NB4 (cell line): ENCODE measurements around the gene MMP25.

ENCODE experiments used
- CTCF ChIP-seq: IDR thresholded peaks from one replicate; pipeline ENCODE4 v1.5.1; 2012; ENCODE audit warnings: low read depth, low read length
- MAX ChIP-seq: IDR thresholded peaks from 2 replicates; pipeline ENCODE4 v1.6.1; 2011; ENCODE audit warnings: low read depth, low read length
- MYC ChIP-seq: IDR thresholded peaks from 2 replicates; pipeline ENCODE4 v1.6.1; 2011; ENCODE audit warnings: low read depth, low read length
- POLR2A ChIP-seq: IDR thresholded peaks from 2 replicates; pipeline ENCODE4 v1.6.1; 2011; ENCODE audit warnings: mild to moderate bottlenecking; ENCODE audit not compliant: insufficient read length; ENCODE audit errors: extremely low read depth

GRCh38 chr16:3036726-3037315, 9.5 kb upstream of the MMP25 start, which contains the start of gene BICDL2:
- TF ChIP-seq CTCF (no peak), MAX (no peak), MYC (no peak), POLR2A (no peak)
